WTC11 (cell line): Measurements from ENCODE around the gene PHC3. TPM values are rescaled to one million over a fixed set of nuclear protein-coding genes. Genes with fewer than 3 reads are reported as not detected.

Experiments
- ATAC-seq: fragments of 200-7000 bp; cut with Tn5 transposase; 2 replicates; pipeline ENCODE4 v1.10.0; 2021; ENCODE audit warnings: mild to moderate bottlenecking, moderate library complexity
- CTCF ChIA-PET: fragments of 300-600 bp; sonication (Branson Sonifier 250); formaldehyde crosslinking; loops from one replicate; lab custom pipeline; 2021; ENCODE audit warnings: antibody characterized with exemption; lab: Charles Lee
- POLR2A ChIA-PET: fragments of 350-600 bp; sonication (Branson Sonifier 250); formaldehyde crosslinking; loops from one replicate; lab custom pipeline; 2021; ENCODE audit warnings: antibody characterized with exemption; lab: Charles Lee
- DNase-seq: peaks from one replicate; pipeline ENCODE4 v3.0.0; 2021; ENCODE audit warnings: low spot score
- H3K27ac Mint-ChIP-seq: 2 replicates; pipeline ENCODE4 v1.8.0; 2021; ENCODE audit warnings: mixed read lengths
- H3K27me3 Mint-ChIP-seq: 2 replicates; pipeline ENCODE4 v1.8.0; 2021; ENCODE audit warnings: low read depth, mild to moderate bottlenecking, moderate library complexity, mixed read lengths
- H3K36me3 Mint-ChIP-seq: 2 replicates; pipeline ENCODE4 v1.8.0; 2021; ENCODE audit warnings: mixed read lengths
- H3K4me1 Mint-ChIP-seq: 2 replicates; pipeline ENCODE4 v1.8.0; 2022; ENCODE audit warnings: mixed read lengths
- H3K4me3 Mint-ChIP-seq: 2 replicates; pipeline ENCODE4 v1.8.0; 2021; ENCODE audit warnings: mild to moderate bottlenecking, moderate library complexity, mixed read lengths
- H3K9me3 Mint-ChIP-seq: 2 replicates; pipeline ENCODE4 v1.8.0; 2021; ENCODE audit warnings: mixed read lengths
- CREM ChIP-seq: sonication (generic); formaldehyde crosslinking; IDR thresholded peaks from 2 replicates; pipeline ENCODE4 v1.8.1; 2022; ENCODE audit warnings: mild to moderate bottlenecking, missing genetic modification reagents, moderate library complexity
- ELF4 ChIP-seq: sonication (generic); formaldehyde crosslinking; IDR thresholded peaks from 2 replicates; pipeline ENCODE4 v1.8.1; 2022; ENCODE audit warnings: low read depth, mild to moderate bottlenecking, moderate library complexity, missing genetic modification reagents
- ERG ChIP-seq: fragments of 250-450 bp; sonication (Bioruptor Pico); IDR thresholded peaks from 2 replicates; pipeline ENCODE4 v1.8.0; 2021; ENCODE audit warnings: mild to moderate bottlenecking
- ETV6 ChIP-seq: sonication (generic); formaldehyde crosslinking; IDR thresholded peaks from 2 replicates; pipeline ENCODE4 v1.8.1; 2022; ENCODE audit warnings: mild to moderate bottlenecking, missing genetic modification reagents
- FOXP1 ChIP-seq: sonication (generic); formaldehyde crosslinking; IDR thresholded peaks from 2 replicates; pipeline ENCODE4 v1.8.0; 2022; ENCODE audit warnings: missing genetic modification reagents, mild to moderate bottlenecking, moderate library complexity, borderline replicate concordance
- GRHL2 ChIP-seq: fragments of 250-450 bp; sonication (Bioruptor Pico); IDR thresholded peaks from 2 replicates; pipeline ENCODE4 v1.8.0; 2022; ENCODE audit warnings: mild to moderate bottlenecking, moderate library complexity; ENCODE audit not compliant: insufficient replicate concordance, severe bottlenecking
- MXD4 ChIP-seq: fragments of 250-450 bp; sonication (Bioruptor Pico); IDR thresholded peaks from 2 replicates; pipeline ENCODE4 v1.8.0; 2021; ENCODE audit warnings: mild to moderate bottlenecking, moderate library complexity, borderline replicate concordance
- NFYB ChIP-seq: sonication (generic); formaldehyde crosslinking; conservative IDR thresholded peaks from 2 replicates; pipeline ENCODE4 v1.8.0; 2022; ENCODE audit warnings: low read depth, missing genetic modification reagents
- NR2C2 ChIP-seq: sonication (generic); formaldehyde crosslinking; IDR thresholded peaks from 2 replicates; pipeline ENCODE4 v1.8.0; 2022; ENCODE audit warnings: mild to moderate bottlenecking, missing genetic modification reagents
- OVOL2 ChIP-seq: fragments of 250-450 bp; sonication (Bioruptor Pico); IDR thresholded peaks from 2 replicates; pipeline ENCODE4 v1.9.0; 2021; ENCODE audit warnings: mild to moderate bottlenecking, borderline replicate concordance
- SP1 ChIP-seq: sonication (generic); formaldehyde crosslinking; conservative IDR thresholded peaks from 2 replicates; pipeline ENCODE4 v1.8.1; 2022; ENCODE audit warnings: missing genetic modification reagents
- ZNF138 ChIP-seq: sonication (generic); formaldehyde crosslinking; conservative IDR thresholded peaks from 2 replicates; pipeline ENCODE4 v1.8.1; 2022; ENCODE audit warnings: mild to moderate bottlenecking, moderate library complexity, missing genetic modification reagents
- ZNF232 ChIP-seq: sonication (generic); formaldehyde crosslinking; IDR thresholded peaks from 2 replicates; pipeline ENCODE4 v1.8.0; 2022; ENCODE audit warnings: mild to moderate bottlenecking, missing genetic modification reagents
- ZNF281 ChIP-seq: sonication (generic); formaldehyde crosslinking; IDR thresholded peaks from 2 replicates; pipeline ENCODE4 v1.8.0; 2023; ENCODE audit warnings: mild to moderate bottlenecking, missing genetic modification reagents
- total RNA-seq: library from RNA; stranded (reverse); gene quantifications from 3 replicates; pipeline ENCODE4 v1.2.3, GENCODE V29; 2021
- TF ChIP-seq, protein P1 (sequence below): fragments of 250-450 bp; sonication (Bioruptor Pico); IDR thresholded peaks from 2 replicates; pipeline ENCODE4 v1.9.0; 2021; ENCODE audit warnings: mild to moderate bottlenecking, borderline replicate concordance
- TF ChIP-seq, protein P2 (sequence below): sonication (generic); formaldehyde crosslinking; conservative IDR thresholded peaks from 2 replicates; pipeline ENCODE4 v1.8.1; 2023; ENCODE audit warnings: mild to moderate bottlenecking, low read depth, missing genetic modification reagents, moderate library complexity
- TF ChIP-seq, protein P3 (sequence below): sonication (generic); formaldehyde crosslinking; IDR thresholded peaks from 2 replicates; pipeline ENCODE4 v1.8.1; 2023; ENCODE audit warnings: mild to moderate bottlenecking, missing genetic modification reagents, borderline replicate concordance
- TF ChIP-seq, protein P4 (sequence below): sonication (generic); formaldehyde crosslinking; IDR thresholded peaks from 2 replicates; pipeline ENCODE4 v1.8.0; 2022; ENCODE audit warnings: mild to moderate bottlenecking, missing genetic modification reagents
- TF ChIP-seq, protein P5 (sequence below): sonication (generic); formaldehyde crosslinking; IDR thresholded peaks from 2 replicates; pipeline ENCODE4 v1.8.0; 2022; ENCODE audit warnings: mild to moderate bottlenecking, missing genetic modification reagents

PHC3 gene
- total RNA-seq, 1 experiment from 2014 or later = 27.8 TPM

DNA sequence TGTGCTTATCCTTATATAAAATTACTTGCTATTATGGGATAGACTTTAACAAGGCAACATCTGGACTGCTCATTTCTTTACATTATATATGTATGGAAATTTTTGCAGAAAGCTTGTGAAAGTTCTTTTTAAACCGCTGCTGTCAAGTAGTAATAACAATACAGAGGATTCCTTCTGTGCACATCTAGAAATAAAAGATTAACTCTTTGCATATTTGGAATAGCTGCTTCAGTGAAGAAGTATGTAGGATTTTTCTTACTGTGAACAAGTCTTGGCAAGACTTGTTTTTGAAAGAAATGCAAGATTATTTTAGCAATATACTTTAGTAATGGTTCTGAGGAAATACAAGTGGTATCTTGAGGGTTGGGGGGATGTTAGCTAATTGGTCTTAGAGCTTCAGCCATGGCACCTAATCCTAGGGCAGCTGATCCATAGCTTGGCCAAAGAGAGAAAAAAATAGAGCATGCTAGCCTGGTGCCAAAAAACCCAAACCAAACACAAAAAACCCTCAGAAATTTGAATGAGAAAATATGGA lies 45.0 kb upstream of the PHC3 start (continued):
- TF ChIP-seq, protein P1, sequence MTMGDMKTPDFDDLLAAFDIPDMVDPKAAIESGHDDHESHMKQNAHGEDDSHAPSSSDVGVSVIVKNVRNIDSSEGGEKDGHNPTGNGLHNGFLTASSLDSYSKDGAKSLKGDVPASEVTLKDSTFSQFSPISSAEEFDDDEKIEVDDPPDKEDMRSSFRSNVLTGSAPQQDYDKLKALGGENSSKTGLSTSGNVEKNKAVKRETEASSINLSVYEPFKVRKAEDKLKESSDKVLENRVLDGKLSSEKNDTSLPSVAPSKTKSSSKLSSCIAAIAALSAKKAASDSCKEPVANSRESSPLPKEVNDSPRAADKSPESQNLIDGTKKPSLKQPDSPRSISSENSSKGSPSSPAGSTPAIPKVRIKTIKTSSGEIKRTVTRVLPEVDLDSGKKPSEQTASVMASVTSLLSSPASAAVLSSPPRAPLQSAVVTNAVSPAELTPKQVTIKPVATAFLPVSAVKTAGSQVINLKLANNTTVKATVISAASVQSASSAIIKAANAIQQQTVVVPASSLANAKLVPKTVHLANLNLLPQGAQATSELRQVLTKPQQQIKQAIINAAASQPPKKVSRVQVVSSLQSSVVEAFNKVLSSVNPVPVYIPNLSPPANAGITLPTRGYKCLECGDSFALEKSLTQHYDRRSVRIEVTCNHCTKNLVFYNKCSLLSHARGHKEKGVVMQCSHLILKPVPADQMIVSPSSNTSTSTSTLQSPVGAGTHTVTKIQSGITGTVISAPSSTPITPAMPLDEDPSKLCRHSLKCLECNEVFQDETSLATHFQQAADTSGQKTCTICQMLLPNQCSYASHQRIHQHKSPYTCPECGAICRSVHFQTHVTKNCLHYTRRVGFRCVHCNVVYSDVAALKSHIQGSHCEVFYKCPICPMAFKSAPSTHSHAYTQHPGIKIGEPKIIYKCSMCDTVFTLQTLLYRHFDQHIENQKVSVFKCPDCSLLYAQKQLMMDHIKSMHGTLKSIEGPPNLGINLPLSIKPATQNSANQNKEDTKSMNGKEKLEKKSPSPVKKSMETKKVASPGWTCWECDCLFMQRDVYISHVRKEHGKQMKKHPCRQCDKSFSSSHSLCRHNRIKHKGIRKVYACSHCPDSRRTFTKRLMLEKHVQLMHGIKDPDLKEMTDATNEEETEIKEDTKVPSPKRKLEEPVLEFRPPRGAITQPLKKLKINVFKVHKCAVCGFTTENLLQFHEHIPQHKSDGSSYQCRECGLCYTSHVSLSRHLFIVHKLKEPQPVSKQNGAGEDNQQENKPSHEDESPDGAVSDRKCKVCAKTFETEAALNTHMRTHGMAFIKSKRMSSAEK (CRISPR knock-in tag) = no peak
- TF ChIP-seq FOXP1 = no peak
- TF ChIP-seq NR2C2 (CRISPR knock-in tag) = no peak
- TF ChIP-seq, protein P2, sequence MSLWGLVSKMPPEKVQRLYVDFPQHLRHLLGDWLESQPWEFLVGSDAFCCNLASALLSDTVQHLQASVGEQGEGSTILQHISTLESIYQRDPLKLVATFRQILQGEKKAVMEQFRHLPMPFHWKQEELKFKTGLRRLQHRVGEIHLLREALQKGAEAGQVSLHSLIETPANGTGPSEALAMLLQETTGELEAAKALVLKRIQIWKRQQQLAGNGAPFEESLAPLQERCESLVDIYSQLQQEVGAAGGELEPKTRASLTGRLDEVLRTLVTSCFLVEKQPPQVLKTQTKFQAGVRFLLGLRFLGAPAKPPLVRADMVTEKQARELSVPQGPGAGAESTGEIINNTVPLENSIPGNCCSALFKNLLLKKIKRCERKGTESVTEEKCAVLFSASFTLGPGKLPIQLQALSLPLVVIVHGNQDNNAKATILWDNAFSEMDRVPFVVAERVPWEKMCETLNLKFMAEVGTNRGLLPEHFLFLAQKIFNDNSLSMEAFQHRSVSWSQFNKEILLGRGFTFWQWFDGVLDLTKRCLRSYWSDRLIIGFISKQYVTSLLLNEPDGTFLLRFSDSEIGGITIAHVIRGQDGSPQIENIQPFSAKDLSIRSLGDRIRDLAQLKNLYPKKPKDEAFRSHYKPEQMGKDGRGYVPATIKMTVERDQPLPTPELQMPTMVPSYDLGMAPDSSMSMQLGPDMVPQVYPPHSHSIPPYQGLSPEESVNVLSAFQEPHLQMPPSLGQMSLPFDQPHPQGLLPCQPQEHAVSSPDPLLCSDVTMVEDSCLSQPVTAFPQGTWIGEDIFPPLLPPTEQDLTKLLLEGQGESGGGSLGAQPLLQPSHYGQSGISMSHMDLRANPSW (CRISPR knock-in tag) = no peak
- no peak for TF ChIP-seq ZNF138 (CRISPR knock-in tag)
- no peak for TF ChIP-seq ERG (CRISPR knock-in tag)
- no peak for TF ChIP-seq NFYB (CRISPR knock-in tag)

GRCh38 chr3:170225166-170225565 lies 43.6 kb upstream of the PHC3 start:
- ChIA-PET POLR2A (no interaction called here), CTCF (no interaction called here)
- no peak for ATAC-seq
- no peak for DNase-seq
- Mint-ChIP-seq H3K4me1 (peaks cover 42% of the 10 kb centered on the region), H3K4me3 (peak overlapping the region; percentile 93), H3K36me3 (no peaks in the 10 kb centered on the region), H3K9me3 (no peaks in the 10 kb centered on the region), H3K27me3 (no peaks in the 10 kb centered on the region), H3K27ac (no peak overlapping the region)
- TF ChIP-seq CREM (CRISPR knock-in tag) = no peak
- no peak for TF ChIP-seq OVOL2 (CRISPR knock-in tag)
- no peak for TF ChIP-seq ZNF281 (CRISPR knock-in tag)
- TF ChIP-seq ZNF232 = no peak
- TF ChIP-seq, protein P3, sequence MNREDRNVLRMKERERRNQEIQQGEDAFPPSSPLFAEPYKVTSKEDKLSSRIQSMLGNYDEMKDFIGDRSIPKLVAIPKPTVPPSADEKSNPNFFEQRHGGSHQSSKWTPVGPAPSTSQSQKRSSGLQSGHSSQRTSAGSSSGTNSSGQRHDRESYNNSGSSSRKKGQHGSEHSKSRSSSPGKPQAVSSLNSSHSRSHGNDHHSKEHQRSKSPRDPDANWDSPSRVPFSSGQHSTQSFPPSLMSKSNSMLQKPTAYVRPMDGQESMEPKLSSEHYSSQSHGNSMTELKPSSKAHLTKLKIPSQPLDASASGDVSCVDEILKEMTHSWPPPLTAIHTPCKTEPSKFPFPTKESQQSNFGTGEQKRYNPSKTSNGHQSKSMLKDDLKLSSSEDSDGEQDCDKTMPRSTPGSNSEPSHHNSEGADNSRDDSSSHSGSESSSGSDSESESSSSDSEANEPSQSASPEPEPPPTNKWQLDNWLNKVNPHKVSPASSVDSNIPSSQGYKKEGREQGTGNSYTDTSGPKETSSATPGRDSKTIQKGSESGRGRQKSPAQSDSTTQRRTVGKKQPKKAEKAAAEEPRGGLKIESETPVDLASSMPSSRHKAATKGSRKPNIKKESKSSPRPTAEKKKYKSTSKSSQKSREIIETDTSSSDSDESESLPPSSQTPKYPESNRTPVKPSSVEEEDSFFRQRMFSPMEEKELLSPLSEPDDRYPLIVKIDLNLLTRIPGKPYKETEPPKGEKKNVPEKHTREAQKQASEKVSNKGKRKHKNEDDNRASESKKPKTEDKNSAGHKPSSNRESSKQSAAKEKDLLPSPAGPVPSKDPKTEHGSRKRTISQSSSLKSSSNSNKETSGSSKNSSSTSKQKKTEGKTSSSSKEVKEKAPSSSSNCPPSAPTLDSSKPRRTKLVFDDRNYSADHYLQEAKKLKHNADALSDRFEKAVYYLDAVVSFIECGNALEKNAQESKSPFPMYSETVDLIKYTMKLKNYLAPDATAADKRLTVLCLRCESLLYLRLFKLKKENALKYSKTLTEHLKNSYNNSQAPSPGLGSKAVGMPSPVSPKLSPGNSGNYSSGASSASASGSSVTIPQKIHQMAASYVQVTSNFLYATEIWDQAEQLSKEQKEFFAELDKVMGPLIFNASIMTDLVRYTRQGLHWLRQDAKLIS = no peak
- no peak for TF ChIP-seq GRHL2
- TF ChIP-seq NR2C2 (CRISPR knock-in tag) = no peak
- no peak for TF ChIP-seq ELF4
- TF ChIP-seq, protein P4, sequence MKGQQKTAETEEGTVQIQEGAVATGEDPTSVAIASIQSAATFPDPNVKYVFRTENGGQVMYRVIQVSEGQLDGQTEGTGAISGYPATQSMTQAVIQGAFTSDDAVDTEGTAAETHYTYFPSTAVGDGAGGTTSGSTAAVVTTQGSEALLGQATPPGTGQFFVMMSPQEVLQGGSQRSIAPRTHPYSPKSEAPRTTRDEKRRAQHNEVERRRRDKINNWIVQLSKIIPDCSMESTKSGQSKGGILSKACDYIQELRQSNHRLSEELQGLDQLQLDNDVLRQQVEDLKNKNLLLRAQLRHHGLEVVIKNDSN (CRISPR knock-in tag) = no peak
- no peak for TF ChIP-seq MXD4 (CRISPR knock-in tag)
- no peak for TF ChIP-seq ETV6 (CRISPR knock-in tag)
- TF ChIP-seq SP1 (CRISPR knock-in tag) = no peak
- TF ChIP-seq, protein P5, sequence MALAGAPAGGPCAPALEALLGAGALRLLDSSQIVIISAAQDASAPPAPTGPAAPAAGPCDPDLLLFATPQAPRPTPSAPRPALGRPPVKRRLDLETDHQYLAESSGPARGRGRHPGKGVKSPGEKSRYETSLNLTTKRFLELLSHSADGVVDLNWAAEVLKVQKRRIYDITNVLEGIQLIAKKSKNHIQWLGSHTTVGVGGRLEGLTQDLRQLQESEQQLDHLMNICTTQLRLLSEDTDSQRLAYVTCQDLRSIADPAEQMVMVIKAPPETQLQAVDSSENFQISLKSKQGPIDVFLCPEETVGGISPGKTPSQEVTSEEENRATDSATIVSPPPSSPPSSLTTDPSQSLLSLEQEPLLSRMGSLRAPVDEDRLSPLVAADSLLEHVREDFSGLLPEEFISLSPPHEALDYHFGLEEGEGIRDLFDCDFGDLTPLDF (CRISPR knock-in tag) = no peak
